Lower lobe of right lung (tissue), 2 donors: ENCODE results near the gene RHOBTB3. TPM values are rescaled to one million over a fixed set of nuclear protein-coding genes. Genes with fewer than 3 reads are reported as not detected.
A peak's percentile ranks its signal among the peaks of the same experiment; 100 is the strongest.

Source experiments
- ATAC-seq, 2 donors: fragments of 200-7000 bp; cut with Tn5 transposase; one replicate each; pipeline ENCODE4 v1.9.1; 2020 to 2022; ENCODE audit warnings: mild to moderate bottlenecking in 2 of 2, moderate library complexity in 2 of 2
- DNase-seq: peaks from one replicate; pipeline ENCODE4 v3.0.0-alpha.2; 2020
- H3K27ac ChIP-seq: fragments of 200-600 bp; one replicate; pipeline ENCODE4 v1.8.0; 2022
- H3K27me3 ChIP-seq: fragments of 200-600 bp; one replicate; pipeline ENCODE4 v1.8.0; 2022; ENCODE audit warnings: low read depth
- H3K36me3 ChIP-seq: fragments of 200-600 bp; one replicate; pipeline ENCODE4 v1.8.0; 2022; ENCODE audit warnings: mild to moderate bottlenecking
- H3K4me1 ChIP-seq: fragments of 200-600 bp; one replicate; pipeline ENCODE4 v1.8.0; 2022
- H3K4me3 ChIP-seq: fragments of 200-600 bp; one replicate; pipeline ENCODE4 v1.8.0; 2022; ENCODE audit warnings: mild to moderate bottlenecking
- H3K9me3 ChIP-seq: fragments of 200-600 bp; one replicate; pipeline ENCODE4 v1.8.0; 2022
- CTCF ChIP-seq: fragments of 200-600 bp; IDR thresholded peaks from one replicate; pipeline ENCODE4 v1.8.0; 2022; ENCODE audit warnings: antibody characterized with exemption, mild to moderate bottlenecking
- intact Hi-C: fragments of 100-400 bp; cut with DNase I; formaldehyde crosslinking; loops from one replicate; pipeline ENCODE4 v1.11.0; 2022
- total RNA-seq: library from RNA; stranded (reverse); fragmentation: NEBNext Ultra II Directional; extraction: Animal tissue kit (Norgen Biotek cat#: 25700); gene quantifications from one replicate; pipeline ENCODE4 v1.2.1, GENCODE V29; 2021
- donor health status: DM: no; HTN: yes; CAD: no; lungs with severe emphysema.

The RHOBTB3 gene
- total RNA-seq, 1 donor from 2014 or later, result 51.7 TPM

GRCh38 chr5:95781101-95781583 is 50.0 kb downstream of the RHOBTB3 start:
- intact Hi-C loops, result loop anchor here (5.0 kb wide), 1 partner anchor 66 kb away; no protein-coding TSS in a partner anchor
- no peaks in the 10 kb centered on the region for H3K27me3 ChIP-seq
- DNase-seq, result peak; percentile 85

GRCh38 chr5:95782181-95782580 is 51.0 kb downstream of the RHOBTB3 start:
- DNase-seq, result no peak
- Histone ChIP-seq H3K4me3 (no peak overlapping the region), H3K27ac (no peak overlapping the region), H3K9me3 (no peaks in the 10 kb centered on the region), H3K4me1 (peaks cover 39% of the 10 kb centered on the region), H3K36me3 (peaks cover 6% of the 10 kb centered on the region), H3K27me3 (no peaks in the 10 kb centered on the region)
- TF ChIP-seq CTCF, result no peak
- intact Hi-C loops, result loop anchor here (5.0 kb wide), 1 partner anchor 65 kb away; no protein-coding TSS in a partner anchor
- ATAC-seq, result no peak

More at GRCh38 chr5:95781101-95781583, 50.0 kb downstream of the RHOBTB3 start:
- Histone ChIP-seq H3K4me1 (peaks cover 39% of the 10 kb centered on the region), H3K36me3 (peaks cover 6% of the 10 kb centered on the region), H3K9me3 (no peaks in the 10 kb centered on the region), H3K4me3 (no peak overlapping the region), H3K27ac (peak overlapping the region; percentile 48)
- peak; percentile 93 to 97 for ATAC-seq
- peak; percentile 92 for TF ChIP-seq CTCF

GRCh38 chr5:95783661-95784060 is 52.5 kb downstream of the RHOBTB3 start:
- TF ChIP-seq CTCF, result no peak
- H3K27ac ChIP-seq, result no peak overlapping the region
- no peaks in the 10 kb centered on the region for H3K27me3 ChIP-seq
- H3K36me3 ChIP-seq, result peaks cover 9% of the 10 kb centered on the region
- no peaks in the 10 kb centered on the region for H3K9me3 ChIP-seq
- DNase-seq, result no peak
- peaks cover 39% of the 10 kb centered on the region for H3K4me1 ChIP-seq
- intact Hi-C loops, result loop anchor here (5.0 kb wide), 1 partner anchor 64 kb away; no protein-coding TSS in a partner anchor
- H3K4me3 ChIP-seq, result no peak overlapping the region
- no peak for ATAC-seq

- Histone ChIP-seq H3K9me3 (no peaks in the 10 kb centered on the region), H3K4me1 (peaks cover 28% of the 10 kb centered on the region), H3K36me3 (peaks cover 11% of the 10 kb centered on the region), H3K27ac (no peak overlapping the region), H3K27me3 (no peaks in the 10 kb centered on the region), H3K4me3 (no peak overlapping the region)
- no peak for DNase-seq
- no peak for TF ChIP-seq CTCF
- no peak for ATAC-seq
- intact Hi-C loops, result loop anchor here (5.0 kb wide), 1 partner anchor 63 kb away; no protein-coding TSS in a partner anchor
These were observed 53.6 kb downstream of the RHOBTB3 start for GRCh38 chr5:95784514-95785302.

- no peak overlapping the region for H3K4me3 ChIP-seq
- no peak overlapping the region for H3K27ac ChIP-seq
- no peaks in the 10 kb centered on the region for H3K9me3 ChIP-seq
- peaks cover 6% of the 10 kb centered on the region for H3K36me3 ChIP-seq
- peaks cover 8% of the 10 kb centered on the region for H3K4me1 ChIP-seq
- intact Hi-C loops, result no loop called here
- H3K27me3 ChIP-seq, result no peaks in the 10 kb centered on the region
- DNase-seq (no peak), ATAC-seq (no peak)
- no peak for TF ChIP-seq CTCF
These were observed 55.8 kb downstream of the RHOBTB3 start for GRCh38 chr5:95786821-95787418.
